ENCODE measurements around the gene DENND2C.

Gene DENND2C

GRCh38 chr1:114669562-114670082 lies at the start of gene DENND2C:
DENND2C (minus strand) TSS chr1:114670049; CDS start chr1:114625984, 44,065 bp downstream.
- no peak for DNase-seq (ENCODE audit: low read depth, low spot score)

GRCh38 chr1:114719424-114719787 lies 49.6 kb upstream of the DENND2C start:
- DNase-seq (ENCODE audit: low read depth, low spot score): no peak

DNA sequence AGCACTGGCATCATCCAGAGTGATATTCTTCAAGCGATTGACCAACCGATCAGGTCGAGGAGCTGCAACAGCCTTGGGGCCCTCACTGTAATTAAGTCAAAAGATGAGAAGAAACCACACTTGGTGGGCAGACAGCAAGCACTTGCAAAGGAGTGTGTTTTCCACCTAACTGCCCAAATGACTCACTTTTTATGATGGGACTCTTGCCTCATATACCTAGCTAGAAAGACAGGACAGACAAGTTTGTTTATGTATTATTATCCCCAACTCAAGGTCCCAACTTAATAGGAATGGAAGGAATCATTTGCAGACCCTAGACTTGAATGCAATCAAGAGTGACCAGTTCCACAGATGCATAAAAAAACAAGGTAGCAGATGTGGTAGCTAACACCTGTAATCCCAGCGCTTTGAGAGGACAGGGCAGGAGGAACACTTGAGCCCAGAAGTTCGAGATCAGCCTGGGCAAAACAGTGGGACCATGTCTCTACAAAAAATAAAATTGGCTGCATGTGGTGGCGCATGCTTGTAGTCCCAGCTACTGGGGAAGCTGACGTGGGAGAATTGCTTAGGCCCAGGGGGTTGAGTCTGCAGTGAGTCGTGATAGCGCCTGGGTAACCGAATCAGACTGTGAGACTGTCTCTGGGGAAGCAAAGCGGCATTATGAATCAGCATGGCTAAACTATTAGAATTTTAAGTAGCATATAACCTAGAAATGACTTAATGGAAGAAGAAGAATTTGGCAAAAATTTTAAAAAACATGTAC lies 49.0 kb upstream of the DENND2C start:
- DNase-seq (ENCODE audit: low read depth, low spot score): no peak

- peak; percentile 94 for DNase-seq (ENCODE audit: low read depth, low spot score)
Observed at GRCh38 chr1:114716304-114717170, 46.7 kb upstream of the DENND2C start, which contains the start of gene NRAS. NRAS (minus strand) TSS chr1:114716771; CDS start chr1:114716160, 611 bp downstream.

DNA sequence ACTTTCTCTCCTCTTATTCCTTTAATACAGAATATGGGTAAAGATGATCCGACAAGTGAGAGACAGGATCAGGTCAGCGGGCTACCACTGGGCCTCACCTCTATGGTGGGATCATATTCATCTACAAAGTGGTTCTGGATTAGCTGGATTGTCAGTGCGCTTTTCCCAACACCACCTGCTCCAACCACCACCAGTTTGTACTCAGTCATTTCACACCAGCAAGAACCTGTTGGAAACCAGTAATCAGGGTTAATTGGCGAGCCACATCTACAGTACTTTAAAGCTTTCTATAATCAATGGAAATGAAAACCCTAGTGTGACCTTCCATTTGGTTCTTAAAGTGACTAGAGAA lies 46.1 kb upstream of the DENND2C start:
- DNase-seq (ENCODE audit: low read depth, low spot score): no peak

DNA sequence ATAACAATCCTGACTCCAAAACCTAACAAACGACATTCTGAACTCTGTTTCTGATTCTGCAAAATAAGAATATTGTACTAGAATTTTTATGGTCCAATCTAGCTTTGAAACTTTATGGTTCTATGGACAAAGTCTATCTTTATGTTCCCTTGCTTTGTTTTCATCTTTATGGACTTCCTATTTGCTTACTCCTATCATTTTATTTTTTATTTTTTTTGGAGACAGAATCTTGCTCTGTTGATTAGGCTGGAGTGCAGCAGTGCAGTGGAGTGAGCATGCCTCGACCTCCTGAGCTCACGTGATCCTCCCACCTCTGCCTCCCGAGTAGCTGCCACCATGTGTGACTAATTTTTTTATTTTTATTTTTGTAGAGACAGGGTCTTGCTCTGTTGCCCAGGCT lies 43.1 kb upstream of the DENND2C start:
- no peak for DNase-seq (ENCODE audit: low read depth, low spot score)

- no peak for DNase-seq (ENCODE audit: low read depth, low spot score)
Observed at GRCh38 chr1:114710360-114710759, 40.5 kb upstream of the DENND2C start.

- DNase-seq (ENCODE audit: low read depth, low spot score): no peak
Observed at GRCh38 chr1:114707604-114708003, 37.8 kb upstream of the DENND2C start.

- DNase-seq (ENCODE audit: low read depth, low spot score): no peak
Observed at GRCh38 chr1:114703242-114703641, 33.4 kb upstream of the DENND2C start.

DNA sequence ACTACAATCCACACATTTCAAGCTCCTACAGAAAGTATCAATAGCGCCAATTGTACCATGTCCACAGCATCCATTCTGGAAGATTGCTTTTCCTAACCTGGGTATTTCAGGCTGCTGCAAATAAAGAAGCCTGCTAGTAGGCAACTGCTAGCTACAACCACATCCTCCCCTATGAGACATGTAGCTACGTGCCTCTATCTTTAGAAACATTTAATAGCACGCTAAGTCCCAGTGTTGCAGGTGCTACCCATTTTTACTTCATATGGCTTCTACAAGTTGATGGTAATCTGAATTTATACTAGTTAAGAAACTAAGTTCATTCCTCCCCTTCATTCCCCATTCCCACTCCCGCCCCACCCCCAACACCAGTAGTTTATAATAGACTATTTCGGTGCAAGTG lies 32.9 kb upstream of the DENND2C start:
- no peak for DNase-seq (ENCODE audit: low read depth, low spot score)

DNA sequence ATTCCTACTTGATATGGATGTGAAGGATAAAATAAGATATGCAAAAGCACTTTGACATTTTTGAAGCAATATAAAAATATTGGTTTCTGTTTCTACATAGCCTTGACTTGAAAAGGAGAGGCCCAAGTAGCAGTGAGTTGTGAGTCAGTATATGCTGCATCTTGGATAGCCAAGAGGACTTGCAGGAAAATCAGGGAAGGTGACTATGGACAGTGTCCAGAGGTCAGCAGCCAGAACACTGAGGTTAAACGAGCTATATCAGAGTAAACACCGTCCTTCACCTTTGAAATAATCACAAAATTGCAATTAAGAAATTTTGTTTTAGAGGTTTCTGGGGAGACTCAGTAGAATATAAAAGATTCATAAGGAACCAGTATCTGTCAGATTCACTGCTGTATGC lies 32.1 kb upstream of the DENND2C start:
- DNase-seq (ENCODE audit: low read depth, low spot score): no peak

GRCh38 chr1:114700036-114700600 lies 30.3 kb upstream of the DENND2C start:
- DNase-seq (ENCODE audit: low read depth, low spot score): no peak

DNA sequence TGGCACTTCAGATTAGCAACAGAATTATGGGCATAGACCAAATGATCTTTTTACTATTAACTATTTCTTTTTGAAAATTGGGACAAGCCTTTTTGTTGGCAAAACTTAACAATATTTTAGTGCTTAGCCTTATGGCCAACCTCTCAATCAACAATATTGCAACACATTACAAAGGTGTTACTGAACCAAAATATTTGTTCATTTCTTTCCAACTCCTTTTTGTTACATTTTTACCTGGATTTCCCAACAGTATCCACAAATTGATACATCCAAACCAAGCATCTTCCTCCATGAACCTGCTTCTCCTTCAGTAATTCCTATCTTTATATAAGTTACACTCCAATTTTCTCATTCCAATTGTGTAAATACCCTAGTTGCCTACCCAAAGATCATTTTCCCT lies 27.0 kb upstream of the DENND2C start:
- no peak for DNase-seq (ENCODE audit: low read depth, low spot score)

GRCh38 chr1:114695430-114696058 lies 25.7 kb upstream of the DENND2C start, which contains the start of gene AMPD1:
AMPD1 (minus strand) TSS chr1:114695546; CDS start chr1:114695471, 75 bp downstream.
- no peak for DNase-seq (ENCODE audit: low read depth, low spot score)

GRCh38 chr1:114694540-114695310 lies 24.9 kb upstream of the DENND2C start:
- no peak for DNase-seq (ENCODE audit: low read depth, low spot score)

GRCh38 chr1:114692947-114693346 lies 23.1 kb upstream of the DENND2C start:
- no peak for DNase-seq (ENCODE audit: low read depth, low spot score)

- no peak for DNase-seq (ENCODE audit: low read depth, low spot score)
Observed at GRCh38 chr1:114691061-114691460, 21.2 kb upstream of the DENND2C start.

DNA sequence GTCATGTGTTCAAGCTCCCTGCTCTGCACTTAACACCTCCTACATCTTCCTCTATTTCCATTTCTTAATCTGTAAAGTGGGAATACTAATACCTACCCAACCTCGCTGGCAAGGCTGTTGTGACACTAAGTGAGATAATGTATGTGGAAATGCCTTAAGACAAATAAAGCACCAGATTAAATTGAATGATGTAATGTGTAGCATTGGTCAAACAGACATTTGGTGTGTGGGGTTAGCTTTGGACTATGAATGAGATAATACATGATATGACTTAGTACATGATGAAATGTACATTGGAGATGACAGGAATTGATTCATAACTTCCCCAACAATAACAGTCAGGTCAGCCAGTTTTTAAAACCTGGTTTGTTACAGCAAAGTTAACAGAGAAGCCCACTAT lies 20.3 kb upstream of the DENND2C start:
- no peak for DNase-seq (ENCODE audit: low read depth, low spot score)

GRCh38 chr1:114688526-114688925 lies 18.7 kb upstream of the DENND2C start:
- DNase-seq (ENCODE audit: low read depth, low spot score): no peak

DNA sequence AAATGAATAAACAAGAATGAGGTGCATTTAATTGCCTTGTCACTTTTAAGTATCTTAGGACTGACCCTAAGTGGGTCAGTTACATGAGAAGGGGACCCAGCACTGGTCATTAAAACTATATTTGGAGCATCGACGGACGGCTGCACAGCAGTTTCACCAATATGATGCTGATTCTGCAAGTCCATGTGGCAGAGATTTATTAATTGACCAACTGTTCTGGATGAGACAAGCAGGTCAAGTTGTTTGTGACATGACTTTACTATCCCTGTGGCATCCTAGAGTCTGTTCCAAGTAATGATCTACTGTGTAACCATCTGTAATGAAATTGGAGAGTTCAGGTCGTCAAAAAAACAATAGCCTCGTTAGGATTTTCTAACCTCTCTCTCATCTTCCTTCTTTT lies 16.0 kb upstream of the DENND2C start:
- no peak for DNase-seq (ENCODE audit: low read depth, low spot score)

DNA sequence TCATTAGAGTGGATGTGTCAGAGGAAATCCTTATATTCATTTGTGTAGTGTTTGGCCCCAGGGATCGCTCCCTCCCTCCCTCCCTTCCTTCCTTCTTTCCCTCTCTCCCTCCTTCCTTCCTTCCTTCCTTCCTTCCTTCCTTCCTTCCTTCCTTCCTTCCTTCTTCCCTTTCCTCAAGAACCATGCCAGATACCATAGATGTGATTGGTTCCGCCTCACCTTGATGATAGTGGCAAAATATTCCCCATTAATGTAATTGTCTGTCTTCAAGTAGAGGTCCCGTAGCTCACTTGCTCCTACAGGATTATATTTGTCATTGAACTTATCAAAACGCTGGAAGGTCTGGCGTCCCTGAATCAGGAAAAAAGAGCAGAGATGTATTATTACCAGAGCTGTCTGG lies 7.8 kb upstream of the DENND2C start:
- DNase-seq (ENCODE audit: low read depth, low spot score): no peak

Measured in activated CD4-positive, CD25-positive, alpha-beta regulatory T cell treated with anti-CD3 and anti-CD28 coated beads, Interleukin-2, amount 50 U/mL, for 16 hours (primary cell).